Mucosa of descending colon (tissue), 3 donors: Measurements from ENCODE around the gene GLYATL3. TPM values are rescaled to one million over a fixed set of nuclear protein-coding genes. Genes with fewer than 3 reads are reported as not detected.

Source experiments
- ATAC-seq: fragments of 200-7000 bp; cut with Tn5 transposase; one replicate; pipeline ENCODE4 v1.9.1; 2020; ENCODE audit warnings: mild to moderate bottlenecking, moderate library complexity
- DNase-seq, 3 donors: peaks; one replicate each; pipeline ENCODE4 v3.0.0-alpha.2; 2020
- H3K36me3 ChIP-seq: fragments of 200-600 bp; one replicate; pipeline ENCODE4 v1.8.0; 2021; ENCODE audit warnings: low read depth, mild to moderate bottlenecking
- H3K4me1 ChIP-seq: fragments of 200-600 bp; one replicate; pipeline ENCODE4 v1.8.0; 2021; ENCODE audit warnings: low read depth, mild to moderate bottlenecking
- H3K4me3 ChIP-seq: fragments of 200-600 bp; one replicate; pipeline ENCODE4 v1.8.0; 2021; ENCODE audit warnings: mild to moderate bottlenecking
- H3K9me3 ChIP-seq: fragments of 200-600 bp; one replicate; pipeline ENCODE4 v1.8.0; 2021; ENCODE audit warnings: mild to moderate bottlenecking
- CTCF ChIP-seq: fragments of 200-600 bp; IDR thresholded peaks from one replicate; pipeline ENCODE4 v1.8.0; 2022; ENCODE audit warnings: antibody characterized with exemption, mild to moderate bottlenecking
- intact Hi-C, 2 donors: fragments of 100-400 bp; cut with DNase I in 1 of 2; cut with micrococcal nuclease in 1 of 2; formaldehyde crosslinking; loops; one replicate each; pipeline versions ENCODE4 v1.11.0 to v1.11.1; 2022; cut with DNase I, micrococcal nuclease
- total RNA-seq, 3 donors: library from RNA; stranded (reverse); fragmentation: NEBNext Ultra II Directional in 2 of 3; extraction: Animal tissue kit (Norgen Biotek cat#: 25700) in 2 of 3; gene quantifications; one replicate each; pipeline versions ENCODE4 v1.2.1 to v1.2.4, GENCODE V29; 2021 to 2023
- donor health status: DM: no; HTN: no; CAD: no; lungs with moderate emphysema.
- donor health status: DM: no; HTN: no; CAD: no.
- donor health status: DM: no; HTN: yes; CAD: no.

The GLYATL3 gene
- total RNA-seq, 3 donors from 2014 or later: not detected

GRCh38 chr6:49550492-49551077 lies 50.9 kb downstream of the GLYATL3 start, which contains the start of gene C6orf141:
Gene C6orf141 (plus strand): TSS chr6:49550668. CDS start chr6:49550793, 125 bp downstream.
- DNase-seq: peak; percentile 70 to 80 (median 73)
- peak within 1 kb of the TSS; percentile 28 for H3K4me3 ChIP-seq
- intact Hi-C loops: no loop called here
- no peak for TF ChIP-seq CTCF
- H3K4me1 ChIP-seq: peaks cover 11% of the 10 kb centered on the region
- no peaks in the 10 kb centered on the region for H3K9me3 ChIP-seq
- no peaks in the 10 kb centered on the region for H3K36me3 ChIP-seq
- peak; percentile 93 for ATAC-seq

DNA sequence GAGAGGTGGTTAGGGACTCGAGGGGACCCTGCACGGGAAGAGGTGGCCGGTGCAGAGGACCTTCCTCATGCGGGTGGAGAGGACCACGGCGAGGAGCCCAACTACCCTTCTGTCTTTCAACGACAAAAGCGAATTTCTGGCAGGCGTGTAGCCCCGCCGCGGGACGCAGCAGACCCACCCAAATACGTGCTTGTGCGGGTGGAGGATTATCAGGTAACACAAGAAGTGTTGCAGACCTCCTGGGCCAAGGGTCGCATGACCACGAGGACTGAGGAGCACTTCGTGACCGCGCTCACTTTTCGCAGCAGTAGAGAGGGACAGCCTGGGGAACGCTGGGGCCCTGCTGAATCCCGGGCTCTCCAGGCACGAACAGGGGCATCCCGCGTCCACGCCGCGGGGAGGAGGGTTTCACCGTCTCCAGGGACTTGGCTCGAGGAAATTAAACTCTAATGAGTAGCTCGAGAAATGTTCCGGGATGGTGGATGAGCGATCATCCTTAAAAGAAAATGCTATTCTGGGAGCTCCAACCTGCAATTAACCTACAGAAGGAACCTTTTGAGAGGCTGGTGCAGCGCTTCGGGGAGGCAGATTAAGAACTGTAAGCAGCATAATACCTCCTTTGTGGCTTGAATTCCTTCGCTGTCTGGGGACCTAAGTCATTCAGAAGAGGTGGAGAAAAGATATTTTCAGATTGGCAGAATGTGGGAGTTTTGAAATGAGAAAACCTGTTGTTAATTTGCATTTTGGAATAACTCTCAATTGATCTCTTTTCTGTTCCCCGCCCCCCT lies 51.5 kb downstream of the GLYATL3 start:
- intact Hi-C loops: no loop called here
- ATAC-seq (peak; percentile 68), DNase-seq (peak in 2 of 3 donors; percentile 43 to 59)
- H3K4me1 ChIP-seq: peaks cover 11% of the 10 kb centered on the region
- peak overlapping the region; percentile 28 for H3K4me3 ChIP-seq
- no peak for TF ChIP-seq CTCF
- no peaks in the 10 kb centered on the region for H3K36me3 ChIP-seq
- H3K9me3 ChIP-seq: no peaks in the 10 kb centered on the region

GRCh38 chr6:49551866-49552129 lies 52.1 kb downstream of the GLYATL3 start:
- ATAC-seq (no peak), DNase-seq (no peak)
- Histone ChIP-seq H3K9me3 (no peaks in the 10 kb centered on the region), H3K4me3 (no peak overlapping the region), H3K4me1 (peaks cover 11% of the 10 kb centered on the region), H3K36me3 (no peaks in the 10 kb centered on the region)
- intact Hi-C loops: no loop called here
- TF ChIP-seq CTCF: no peak

GRCh38 chr6:49552596-49552995 lies 52.9 kb downstream of the GLYATL3 start:
- peaks cover 18% of the 10 kb centered on the region for H3K4me1 ChIP-seq
- no peak for TF ChIP-seq CTCF
- no peaks in the 10 kb centered on the region for H3K9me3 ChIP-seq
- H3K4me3 ChIP-seq: no peak overlapping the region
- DNase-seq (no peak), ATAC-seq (no peak)
- intact Hi-C loops: no loop called here
- H3K36me3 ChIP-seq: no peaks in the 10 kb centered on the region

DNA sequence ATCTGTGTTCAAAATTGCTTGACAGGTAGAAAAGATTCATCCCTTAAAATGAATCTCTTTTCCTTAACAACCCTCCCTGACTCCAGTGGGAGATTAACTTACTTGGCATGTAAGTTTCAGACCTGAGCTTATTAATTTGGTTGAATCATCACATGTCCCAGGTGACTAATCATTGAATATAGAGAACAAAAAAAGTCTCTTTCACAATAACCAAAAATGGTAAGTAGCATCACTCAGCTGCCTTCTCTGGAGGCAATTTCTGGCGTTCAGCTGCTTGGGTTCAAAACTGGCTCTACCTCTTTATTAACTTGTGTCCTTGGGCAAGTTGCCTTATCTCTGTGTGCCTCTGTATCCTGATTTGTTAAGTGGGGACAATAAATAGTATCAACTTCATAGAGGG lies 53.7 kb downstream of the GLYATL3 start:
- no peaks in the 10 kb centered on the region for H3K36me3 ChIP-seq
- no peak for DNase-seq
- TF ChIP-seq CTCF: no peak
- intact Hi-C loops: no loop called here
- H3K4me1 ChIP-seq: peaks cover 20% of the 10 kb centered on the region
- H3K9me3 ChIP-seq: no peaks in the 10 kb centered on the region
- no peak overlapping the region for H3K4me3 ChIP-seq
- ATAC-seq: no peak
